Large intestine (tissue), 3 donors: ENCODE data around the gene NHSL2. TPM values are rescaled to one million over a fixed set of nuclear protein-coding genes. Genes with fewer than 3 reads are reported as not detected.

ENCODE experiments used
- DNase-seq, 2 donors: peaks; one replicate each; pipeline versions ENCODE4 v3.0.0 to v3.0.0-alpha.2; 2013
- H3K27ac ChIP-seq: one replicate; pipeline ENCODE4 v1.5.1; 2013; ENCODE audit warnings: low read length
- H3K27me3 ChIP-seq: 2 replicates; pipeline ENCODE4 v1.6.1; 2013; ENCODE audit warnings: low read length; ENCODE audit not compliant: control insufficient read depth, insufficient read depth
- H3K36me3 ChIP-seq: 2 replicates; pipeline ENCODE4 v1.6.1; 2013; ENCODE audit warnings: low read length; ENCODE audit not compliant: control insufficient read depth, insufficient read depth
- H3K4me1 ChIP-seq: one replicate; pipeline ENCODE4 v1.6.1; 2013; ENCODE audit warnings: low read length; ENCODE audit not compliant: control insufficient read depth, insufficient read depth
- H3K4me3 ChIP-seq: one replicate; pipeline ENCODE4 v1.5.1; 2013; ENCODE audit warnings: low read length
- H3K9me3 ChIP-seq: one replicate; pipeline ENCODE4 v1.6.1; 2013; ENCODE audit warnings: mild to moderate bottlenecking, low read depth, low read length, moderate library complexity; ENCODE audit not compliant: control insufficient read depth
- WGBS: methylation state at CpG from one replicate; pipeline ENCODE4 v1.1.5; 2013; ENCODE audit warnings: low lambda C conversion rate; ENCODE audit not compliant: insufficient coverage; 5-methylcytosine and 5-hydroxymethylcytosine counted together
- polyA plus RNA-seq: library from polyadenylated mRNA; unstranded; fragments of 120-200 nt; gene quantifications from one replicate; pipeline ENCODE4 v1.2.1, GENCODE V29; 2013

Gene NHSL2
- polyA plus RNA-seq, 1 donor = 3.3 TPM

GRCh38 chrX:71998836-71999509, 88.3 kb downstream of the NHSL2 start:
- Histone ChIP-seq H3K36me3 (no peaks in the 10 kb centered on the region), H3K4me1 (peaks cover 4% of the 10 kb centered on the region), H3K27ac (no peak overlapping the region), H3K9me3 (no peaks in the 10 kb centered on the region), H3K4me3 (no peak overlapping the region), H3K27me3 (no peaks in the 10 kb centered on the region)
- WGBS = no CpG with 5 or more reads among the region's 6 CpGs
- DNase-seq = no peak

- no peak overlapping the region for H3K27ac ChIP-seq
- no peak for DNase-seq
- no peaks in the 10 kb centered on the region for H3K36me3 ChIP-seq
- H3K4me1 ChIP-seq = peaks cover 6% of the 10 kb centered on the region
- no peaks in the 10 kb centered on the region for H3K9me3 ChIP-seq
- H3K4me3 ChIP-seq = no peak overlapping the region
- WGBS = no CpG with 5 or more reads among the region's 1 CpG
- H3K27me3 ChIP-seq = no peaks in the 10 kb centered on the region
Measured at GRCh38 chrX:71999535-71999934, 88.9 kb downstream of the NHSL2 start.

GRCh38 chrX:72001471-72001870, 90.8 kb downstream of the NHSL2 start:
- H3K36me3 ChIP-seq = no peaks in the 10 kb centered on the region
- H3K27ac ChIP-seq = no peak overlapping the region
- no peak for DNase-seq
- no CpG with 5 or more reads among the region's 3 CpGs for WGBS
- H3K9me3 ChIP-seq = no peaks in the 10 kb centered on the region
- H3K4me3 ChIP-seq = no peak overlapping the region
- H3K27me3 ChIP-seq = no peaks in the 10 kb centered on the region
- H3K4me1 ChIP-seq = peaks cover 6% of the 10 kb centered on the region

GRCh38 chrX:72001906-72002305, 91.3 kb downstream of the NHSL2 start:
- Histone ChIP-seq H3K9me3 (no peaks in the 10 kb centered on the region), H3K27ac (no peak overlapping the region), H3K27me3 (no peaks in the 10 kb centered on the region), H3K36me3 (no peaks in the 10 kb centered on the region), H3K4me3 (no peak overlapping the region), H3K4me1 (peaks cover 6% of the 10 kb centered on the region)
- no CpG with 5 or more reads among the region's 2 CpGs for WGBS
- no peak for DNase-seq

- no peak overlapping the region for H3K27ac ChIP-seq
- H3K9me3 ChIP-seq = no peaks in the 10 kb centered on the region
- no peaks in the 10 kb centered on the region for H3K27me3 ChIP-seq
- no CpG with 5 or more reads among the region's 6 CpGs for WGBS
- no peak for DNase-seq
- H3K36me3 ChIP-seq = no peaks in the 10 kb centered on the region
- peaks cover 6% of the 10 kb centered on the region for H3K4me1 ChIP-seq
- no peak overlapping the region for H3K4me3 ChIP-seq
Measured at GRCh38 chrX:72002875-72003274, 92.2 kb downstream of the NHSL2 start.

- Histone ChIP-seq H3K4me3 (no peak overlapping the region), H3K9me3 (no peaks in the 10 kb centered on the region), H3K27ac (no peak overlapping the region), H3K36me3 (no peaks in the 10 kb centered on the region), H3K4me1 (peaks cover 6% of the 10 kb centered on the region), H3K27me3 (no peaks in the 10 kb centered on the region)
- DNase-seq = peak in 1 of 2 donors; percentile 5
- WGBS = no CpG with 5 or more reads among the region's 17 CpGs
Measured at GRCh38 chrX:72003811-72004750, 93.4 kb downstream of the NHSL2 start.

GRCh38 chrX:72005046-72005445, 94.4 kb downstream of the NHSL2 start:
- H3K4me3 ChIP-seq = no peak overlapping the region
- no peaks in the 10 kb centered on the region for H3K36me3 ChIP-seq
- no peak for DNase-seq
- no peaks in the 10 kb centered on the region for H3K9me3 ChIP-seq
- no CpG with 5 or more reads among the region's 2 CpGs for WGBS
- peaks cover 6% of the 10 kb centered on the region for H3K4me1 ChIP-seq
- no peak overlapping the region for H3K27ac ChIP-seq
- no peaks in the 10 kb centered on the region for H3K27me3 ChIP-seq

- H3K27ac ChIP-seq = no peak overlapping the region
- H3K9me3 ChIP-seq = no peaks in the 10 kb centered on the region
- WGBS = no CpG with 5 or more reads among the region's 4 CpGs
- no peaks in the 10 kb centered on the region for H3K36me3 ChIP-seq
- no peak for DNase-seq
- H3K27me3 ChIP-seq = no peaks in the 10 kb centered on the region
- peaks cover 6% of the 10 kb centered on the region for H3K4me1 ChIP-seq
- no peak overlapping the region for H3K4me3 ChIP-seq
Measured at GRCh38 chrX:72006461-72006860, 95.8 kb downstream of the NHSL2 start.

GRCh38 chrX:72009731-72010130, 99.1 kb downstream of the NHSL2 start:
- DNase-seq = no peak
- Histone ChIP-seq H3K27me3 (no peaks in the 10 kb centered on the region), H3K4me1 (no peaks in the 10 kb centered on the region), H3K27ac (no peak overlapping the region), H3K4me3 (no peak overlapping the region), H3K9me3 (no peaks in the 10 kb centered on the region), H3K36me3 (no peaks in the 10 kb centered on the region)
- no CpG with 5 or more reads among the region's 2 CpGs for WGBS

- Histone ChIP-seq H3K27ac (no peak overlapping the region), H3K27me3 (no peaks in the 10 kb centered on the region), H3K36me3 (no peaks in the 10 kb centered on the region), H3K9me3 (no peaks in the 10 kb centered on the region), H3K4me1 (no peaks in the 10 kb centered on the region), H3K4me3 (no peak overlapping the region)
- WGBS = no CpG with 5 or more reads among the region's 2 CpGs
- no peak for DNase-seq
Measured at GRCh38 chrX:72011734-72012133, 101.1 kb downstream of the NHSL2 start.
